HG03135 (cell line): ENCODE measurements around the gene OR11H6.
"Not testable (repeated sequence)": the region's sequence is repeated elsewhere in the genome, so short reads cannot be mapped to it uniquely, and the experiment has no call there.

Experiments used
- ATAC-seq: cut with Tn5 transposase; IDR thresholded peaks from one replicate; pipeline ENCODE4 v1.9.1; 2021; ENCODE audit warnings: mild to moderate bottlenecking, moderate library complexity; ENCODE audit not compliant: unreplicated experiment

OR11H6 gene

GRCh38 chr14:20247646-20248246, 24.2 kb downstream of the OR11H6 start:
- no peak for ATAC-seq

- no peak for ATAC-seq
These were observed 39.2 kb downstream of the OR11H6 start for GRCh38 chr14:20262642-20263128.

GRCh38 chr14:20264361-20264760, 40.9 kb downstream of the OR11H6 start:
- not testable (repeated sequence) for ATAC-seq

GRCh38 chr14:20274062-20274461, 50.6 kb downstream of the OR11H6 start:
- ATAC-seq, result no peak
